Esophagus muscularis mucosa (tissue), 3 donors: Measurements from ENCODE around the gene TGFB1I1.

Source experiments
- CTCF ChIP-seq, 3 experiments: fragments of 200-600 bp in 2 of 3; fragments of 450-650 bp in 1 of 3; sonication (generic) in 2 of 3; IDR thresholded peaks; one replicate each; pipeline ENCODE4 v1.5.1; 2017 to 2019; ENCODE audit warnings: antibody characterized with exemption in 3 of 3, mild to moderate bottlenecking in 2 of 3, moderate library complexity in 1 of 3
- POLR2A ChIP-seq: fragments of 450-650 bp; IDR thresholded peaks from one replicate; pipeline ENCODE4 v1.6.1; 2017; ENCODE audit warnings: antibody characterized with exemption, moderate library complexity, mild to moderate bottlenecking, low read depth

- TF ChIP-seq CTCF (IDR thresholded peaks at IDR 0.05) = no peak
- TF ChIP-seq POLR2A = no peak
Observed at GRCh38 chr16:31499928-31500327, 28.0 kb downstream of the TGFB1I1 start.
